ENCODE data around the gene TBCK. TPM values are rescaled to one million over a fixed set of nuclear protein-coding genes. Genes with fewer than 3 reads are reported as not detected.
"Not testable (repeated sequence)": the region's sequence is repeated elsewhere in the genome, so short reads cannot be mapped to it uniquely, and the experiment has no call there.

The TBCK gene
- total RNA-seq, 1 experiment from 2014 or later: 14.4 TPM

- DNase-seq (ENCODE audit: low spot score): not testable (repeated sequence)
Measured at GRCh38 chr4:106321814-106322213, 5.8 kb upstream of the TBCK start.

- not testable (repeated sequence) for DNase-seq (ENCODE audit: low spot score)
Measured at GRCh38 chr4:106321168-106321567, 5.2 kb upstream of the TBCK start.

DNA sequence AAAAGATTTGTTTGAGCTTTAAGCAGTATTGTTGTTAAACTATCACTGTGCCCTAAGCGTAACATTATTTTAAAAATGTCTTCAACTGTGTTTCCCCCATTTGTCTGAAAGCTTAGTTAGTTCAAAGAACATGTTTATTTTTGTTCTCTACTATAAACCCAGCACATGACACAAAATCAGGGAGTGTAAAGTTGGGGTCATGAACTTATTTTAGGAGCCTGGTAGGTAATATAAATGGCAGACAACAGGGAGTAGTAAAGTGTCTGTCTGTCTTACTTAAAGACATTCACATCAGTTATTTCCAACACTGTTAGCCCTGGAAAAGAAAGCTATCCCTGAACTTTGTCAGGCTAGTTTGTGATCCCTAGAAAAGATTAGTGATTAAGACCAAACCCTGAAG is 4.2 kb upstream of the TBCK start:
- DNase-seq (ENCODE audit: low spot score): no peak

GRCh38 chr4:106318511-106318910 is 2.5 kb upstream of the TBCK start:
- DNase-seq (ENCODE audit: low spot score): no peak

GRCh38 chr4:106317815-106318214 is 1.8 kb upstream of the TBCK start:
- no peak for DNase-seq (ENCODE audit: low spot score)

- peak; percentile 2 for DNase-seq (ENCODE audit: low spot score)
Measured at GRCh38 chr4:106316773-106317409, 882 bp upstream of the TBCK start.

- DNase-seq (ENCODE audit: low spot score): peak; percentile 3
Measured at GRCh38 chr4:106315476-106315967, 487 bp downstream of the TBCK start.

- no peak for DNase-seq (ENCODE audit: low spot score)
Measured at GRCh38 chr4:106314960-106315359, 1.0 kb downstream of the TBCK start.

DNA sequence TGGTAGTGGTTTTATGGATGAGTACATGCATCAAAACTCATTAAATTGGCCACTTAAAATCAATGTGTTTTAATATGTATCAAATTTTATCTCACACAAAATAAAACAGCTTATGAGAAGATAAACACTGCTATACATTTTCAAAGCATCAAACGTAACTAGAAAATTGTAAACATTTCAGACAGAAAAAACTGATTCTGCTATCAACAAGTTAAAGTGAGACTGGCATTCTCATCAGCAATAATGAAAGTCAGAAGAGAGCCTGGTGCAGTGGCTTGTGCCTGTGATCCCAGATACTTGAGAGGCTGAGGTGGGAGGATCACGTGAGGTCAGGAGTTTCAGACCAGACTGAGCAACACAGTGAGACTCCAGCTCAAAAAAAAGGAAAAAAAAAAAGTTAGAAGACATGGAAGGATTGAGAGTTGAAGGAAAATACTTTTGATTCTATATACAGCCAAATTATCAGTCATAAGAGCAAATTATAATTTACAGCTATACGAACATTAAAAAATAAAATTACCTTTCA is 2.9 kb downstream of the TBCK start:
- no peak for DNase-seq (ENCODE audit: low spot score)

- no peak for DNase-seq (ENCODE audit: low spot score)
Measured at GRCh38 chr4:106312377-106312776, 3.6 kb downstream of the TBCK start.

DNA sequence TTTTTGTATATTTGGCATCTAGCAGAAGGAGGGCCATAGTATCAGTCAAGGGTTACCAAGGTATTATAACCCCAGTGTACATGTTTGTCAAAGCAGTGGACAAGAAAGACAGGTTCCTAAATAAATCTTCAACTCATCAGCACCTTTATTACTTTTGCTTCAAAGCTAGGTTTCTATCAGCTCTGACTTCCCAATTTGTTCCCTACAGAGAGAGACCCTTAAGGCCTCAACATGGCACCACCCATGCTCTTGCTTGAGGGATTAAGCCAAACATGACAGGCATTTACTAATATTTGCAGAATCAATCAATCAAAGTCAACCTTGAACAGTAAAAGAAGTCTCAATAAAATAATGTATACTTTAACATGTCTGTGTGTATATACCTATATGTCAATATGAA is 9.4 kb downstream of the TBCK start:
- DNase-seq (ENCODE audit: low spot score): no peak

- DNase-seq (ENCODE audit: low spot score): no peak
Measured at GRCh38 chr4:106305435-106306055, 10.5 kb downstream of the TBCK start.

DNA sequence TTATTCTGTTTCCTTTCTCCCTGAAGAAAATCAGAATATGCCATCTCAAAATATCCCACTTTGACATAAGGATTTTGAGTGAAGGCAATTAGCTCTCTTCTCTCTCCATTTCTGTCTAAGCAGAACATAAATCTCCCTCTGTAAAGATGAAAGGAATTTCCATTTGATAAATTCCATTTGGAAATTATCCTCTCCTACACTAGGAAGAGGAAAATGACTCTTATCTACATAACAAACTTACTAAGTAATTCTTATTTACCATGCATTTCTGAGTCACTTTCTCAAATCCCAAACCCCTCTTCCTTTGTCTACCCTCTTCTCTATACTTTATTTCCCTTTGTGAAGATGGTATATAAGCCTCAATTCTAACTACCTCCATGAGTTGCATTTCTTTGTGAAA is 11.4 kb downstream of the TBCK start:
- no peak for DNase-seq (ENCODE audit: low spot score)

DNA sequence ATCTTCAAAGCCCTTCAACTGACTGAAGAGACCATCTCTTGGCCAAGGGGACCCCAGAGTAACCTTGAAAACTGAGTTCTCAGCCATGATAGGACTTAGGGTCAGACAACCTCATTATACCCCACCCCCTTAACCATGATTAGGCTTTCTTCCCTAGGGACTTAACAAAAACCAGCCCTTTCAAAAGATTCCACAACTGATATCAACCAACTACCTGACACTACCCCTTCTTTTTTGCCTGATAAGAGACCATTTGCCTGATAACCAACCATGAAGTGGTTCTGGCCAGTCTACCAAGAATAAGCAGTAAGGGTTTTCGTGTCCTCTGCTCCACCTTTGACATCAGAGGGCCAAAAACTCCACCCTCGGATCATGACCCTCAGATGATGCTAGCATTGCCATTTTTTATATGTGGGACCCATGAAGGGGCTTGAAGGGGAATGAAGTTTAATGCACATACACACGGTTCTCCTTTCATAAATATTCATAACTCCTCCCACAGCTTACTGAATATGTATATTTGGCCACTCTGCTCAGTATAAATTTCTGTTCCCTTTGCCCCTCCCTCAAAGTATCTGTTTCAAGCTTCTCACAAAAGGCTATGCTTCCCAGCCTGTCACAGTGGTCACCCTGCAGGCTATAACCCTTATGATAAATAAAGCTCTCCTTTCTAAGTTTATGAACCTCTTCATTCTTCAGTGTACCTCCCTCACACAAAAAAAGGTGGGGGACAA is 12.3 kb downstream of the TBCK start:
- no peak for DNase-seq (ENCODE audit: low spot score)

- DNase-seq (ENCODE audit: low spot score): no peak
Measured at GRCh38 chr4:106302062-106302438, 14.0 kb downstream of the TBCK start.

GRCh38 chr4:106301393-106302061 is 14.5 kb downstream of the TBCK start:
- DNase-seq (ENCODE audit: low spot score): no peak

- no peak for DNase-seq (ENCODE audit: low spot score)
Measured at GRCh38 chr4:106299977-106300376, 16.0 kb downstream of the TBCK start.

DNA sequence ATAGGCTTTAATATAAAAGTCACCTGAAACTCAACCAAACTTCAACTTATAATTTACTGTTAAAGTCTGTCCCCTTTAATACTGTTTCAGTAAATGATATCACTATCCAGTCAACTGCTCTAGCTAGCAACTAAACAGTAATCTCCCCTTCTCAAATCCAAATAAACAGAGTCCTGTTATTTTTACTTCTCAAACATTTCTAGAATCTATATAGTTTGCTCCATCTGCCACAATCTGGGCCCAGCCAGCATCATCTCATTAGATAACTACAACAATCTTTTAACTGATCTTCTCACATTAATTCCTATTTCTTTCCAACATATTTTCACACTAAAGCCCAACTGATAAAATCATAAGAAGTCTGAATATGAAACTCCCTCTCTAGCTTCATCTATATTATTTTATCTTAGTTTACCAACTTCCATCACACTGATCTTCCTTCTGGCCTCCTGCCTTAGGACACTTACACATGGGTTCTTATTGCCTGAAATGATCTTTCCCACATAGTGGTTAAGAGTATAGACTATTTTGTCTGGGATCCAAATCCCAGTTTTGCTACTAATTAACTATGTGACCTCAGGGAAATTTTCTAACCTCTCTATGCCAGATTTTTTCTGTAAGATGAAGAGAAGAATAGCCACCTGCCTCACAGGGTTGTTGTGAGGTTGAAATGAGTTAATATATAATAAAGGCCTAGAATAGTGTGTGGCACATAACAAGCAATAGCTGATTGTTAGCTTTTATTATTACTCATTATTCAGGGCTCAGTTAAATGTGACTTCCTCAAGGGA is 18.6 kb downstream of the TBCK start:
- DNase-seq (ENCODE audit: low spot score): no peak

- DNase-seq (ENCODE audit: low spot score): no peak
Measured at GRCh38 chr4:106294062-106294461, 21.9 kb downstream of the TBCK start.

DNA sequence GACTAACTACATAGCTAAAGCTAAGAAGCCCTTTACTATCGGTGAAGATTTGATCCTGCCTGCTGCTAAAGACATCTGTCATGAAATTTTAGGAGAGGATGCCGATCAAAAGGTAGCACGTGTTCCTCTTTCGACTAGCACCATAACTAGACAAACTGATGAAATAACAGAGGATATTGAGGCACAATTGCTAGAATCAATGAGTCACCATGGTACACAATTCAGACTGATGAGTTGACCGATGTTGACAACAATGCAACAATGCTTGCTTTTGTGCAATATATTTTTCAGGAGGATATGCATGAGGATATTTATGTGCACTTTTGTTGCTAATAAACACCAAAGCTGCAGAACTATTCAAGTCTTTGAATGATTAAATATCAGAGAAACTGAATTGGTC is 24.3 kb downstream of the TBCK start:
- DNase-seq (ENCODE audit: low spot score): no peak

DNA sequence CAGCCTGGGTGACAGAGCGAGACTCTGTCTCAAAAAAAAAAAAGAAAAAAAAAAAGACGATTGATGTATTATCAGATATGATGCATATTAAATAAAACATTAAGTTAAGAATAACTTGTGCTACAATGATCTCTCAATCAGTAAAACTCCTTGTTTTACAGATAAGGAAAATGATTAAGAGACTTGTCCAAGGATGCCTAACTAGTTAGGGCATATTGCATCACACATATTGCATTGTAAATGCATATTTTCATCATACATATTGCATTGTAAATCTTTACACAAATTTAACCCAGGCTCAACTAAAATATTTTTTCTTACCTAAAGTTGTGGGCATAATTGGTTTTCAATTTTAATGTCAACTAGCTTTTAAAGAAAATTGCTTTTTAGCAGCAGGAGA is 26.3 kb downstream of the TBCK start:
- no peak for DNase-seq (ENCODE audit: low spot score)
